OCI-LY3 (cell line): Measurements from ENCODE around the gene PPIH.

ENCODE experiments used
- H2AFZ ChIP-seq: fragments of 200-600, 300-600 bp; shearing (Covaris generic); 2 replicates; pipeline ENCODE4 v1.6.0; 2014; ENCODE audit warnings: antibody characterized with exemption, low read depth, low read length
- H3K27ac ChIP-seq: fragments of 200-600, 300-600 bp; sonication (generic); 2 replicates; pipeline ENCODE4 v1.5.1; 2014; ENCODE audit warnings: mild to moderate bottlenecking, low read length, moderate library complexity, mixed read lengths
- H3K27me3 ChIP-seq: fragments of 200-600, 300-600 bp; sonication (generic); 2 replicates; pipeline ENCODE4 v1.6.1; 2014; ENCODE audit warnings: low read depth, low read length, mixed read lengths
- H3K36me3 ChIP-seq: fragments of 200-600, 300-600 bp; sonication (generic); replicated peaks from 2 replicates; pipeline ENCODE3; 2014; ENCODE audit warnings: low read depth, low read length, mixed read lengths
- H3K4me1 ChIP-seq: fragments of 300-600, 200-600 bp; sonication (generic); 2 replicates; pipeline ENCODE4 v1.6.1; 2014; ENCODE audit warnings: low read length, mixed read lengths
- H3K4me2 ChIP-seq: fragments of 200-600, 300-600 bp; sonication (generic); 2 replicates; pipeline ENCODE4 v1.6.1; 2014; ENCODE audit warnings: low read length, mixed read lengths
- H3K4me3 ChIP-seq: fragments of 300-600, 200-600 bp; sonication (generic); 2 replicates; pipeline ENCODE4 v1.5.1; 2014; ENCODE audit warnings: antibody characterized with exemption, mild to moderate bottlenecking, low read length, moderate library complexity
- H3K79me2 ChIP-seq: fragments of 300-600, 200-600 bp; shearing (Covaris generic); 2 replicates; pipeline ENCODE4 v1.6.1; 2014; ENCODE audit warnings: mild to moderate bottlenecking, low read length, mixed read lengths
- H3K9ac ChIP-seq: fragments of 300-600, 200-600 bp; shearing (Covaris generic); 2 replicates; pipeline ENCODE4 v1.6.0; 2014; ENCODE audit warnings: mild to moderate bottlenecking, low read length, moderate library complexity
- H3K9me3 ChIP-seq: fragments of 200-600, 300-600 bp; shearing (Covaris generic); 2 replicates; pipeline ENCODE4 v1.6.1; 2014; ENCODE audit warnings: low read length, mixed read lengths; ENCODE audit not compliant: insufficient read depth
- H4K20me1 ChIP-seq: fragments of 200-600, 300-600 bp; sonication (generic); 2 replicates; pipeline ENCODE4 v1.6.1; 2016; ENCODE audit warnings: low read length, mixed read lengths; ENCODE audit not compliant: insufficient read depth
- EZH2phosphoT487 ChIP-seq: fragments of 200-600 bp; shearing (Covaris generic); IDR thresholded peaks from 2 replicates; pipeline ENCODE4 v1.6.1; 2018; ENCODE audit warnings: antibody characterized with exemption, mixed run types, low read depth
- TF ChIP-seq, protein P1 (sequence below): fragments of 200-600, 300-600 bp; sonication (generic); IDR thresholded peaks from 2 replicates; pipeline ENCODE4 v1.5.1; 2014; ENCODE audit warnings: antibody characterized with exemption, low read length, low read depth

Gene PPIH

DNA sequence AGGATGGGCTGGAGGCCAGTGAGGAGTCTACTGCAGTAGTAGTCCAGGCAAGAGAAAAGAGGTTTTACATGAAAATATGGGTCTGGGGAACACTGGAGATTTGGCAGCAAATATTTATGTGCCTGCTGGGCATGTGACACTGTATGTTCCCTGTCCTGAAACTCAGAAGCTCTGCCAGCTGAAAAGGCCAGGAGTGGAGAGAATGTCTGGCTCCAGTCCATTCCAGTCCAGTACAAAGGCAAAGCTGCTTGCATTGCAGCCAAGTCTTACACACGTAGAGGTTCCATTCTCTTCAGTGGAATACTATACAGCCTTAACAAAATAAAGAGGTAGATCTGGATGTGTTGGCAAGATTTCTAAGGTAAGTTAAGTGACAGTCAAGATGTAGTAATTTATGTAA is 16.5 kb downstream of the PPIH start:
- Histone ChIP-seq H3K79me2 (peaks cover under 1% of the 10 kb centered on the region; the same call in 1 of the 2 replicates), H3K4me3 (no peak overlapping the region), H3K4me2 (no peak overlapping the region), H3K4me1 (no peaks in the 10 kb centered on the region), H3K9ac (no peak overlapping the region), H2AFZ (no peak overlapping the region), H3K36me3 (peaks cover 14% of the 10 kb centered on the region), H3K9me3 (no peaks in the 10 kb centered on the region), H3K27ac (no peak overlapping the region), H3K27me3 (no peaks in the 10 kb centered on the region), H4K20me1 (no peaks in the 10 kb centered on the region)
- no peak for TF ChIP-seq EZH2phosphoT487
- TF ChIP-seq, protein P1, sequence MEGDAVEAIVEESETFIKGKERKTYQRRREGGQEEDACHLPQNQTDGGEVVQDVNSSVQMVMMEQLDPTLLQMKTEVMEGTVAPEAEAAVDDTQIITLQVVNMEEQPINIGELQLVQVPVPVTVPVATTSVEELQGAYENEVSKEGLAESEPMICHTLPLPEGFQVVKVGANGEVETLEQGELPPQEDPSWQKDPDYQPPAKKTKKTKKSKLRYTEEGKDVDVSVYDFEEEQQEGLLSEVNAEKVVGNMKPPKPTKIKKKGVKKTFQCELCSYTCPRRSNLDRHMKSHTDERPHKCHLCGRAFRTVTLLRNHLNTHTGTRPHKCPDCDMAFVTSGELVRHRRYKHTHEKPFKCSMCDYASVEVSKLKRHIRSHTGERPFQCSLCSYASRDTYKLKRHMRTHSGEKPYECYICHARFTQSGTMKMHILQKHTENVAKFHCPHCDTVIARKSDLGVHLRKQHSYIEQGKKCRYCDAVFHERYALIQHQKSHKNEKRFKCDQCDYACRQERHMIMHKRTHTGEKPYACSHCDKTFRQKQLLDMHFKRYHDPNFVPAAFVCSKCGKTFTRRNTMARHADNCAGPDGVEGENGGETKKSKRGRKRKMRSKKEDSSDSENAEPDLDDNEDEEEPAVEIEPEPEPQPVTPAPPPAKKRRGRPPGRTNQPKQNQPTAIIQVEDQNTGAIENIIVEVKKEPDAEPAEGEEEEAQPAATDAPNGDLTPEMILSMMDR, result no peak

GRCh38 chr1:42675467-42675866 is 17.2 kb downstream of the PPIH start:
- Histone ChIP-seq H3K4me3 (no peak overlapping the region), H3K36me3 (peaks cover 14% of the 10 kb centered on the region), H3K9me3 (no peaks in the 10 kb centered on the region), H3K27me3 (no peaks in the 10 kb centered on the region), H3K79me2 (peaks cover 8% of the 10 kb centered on the region), H2AFZ (no peak overlapping the region), H3K9ac (no peak overlapping the region), H4K20me1 (no peaks in the 10 kb centered on the region), H3K4me1 (peaks cover 3% of the 10 kb centered on the region; the same call in 1 of the 2 replicates), H3K4me2 (no peak overlapping the region), H3K27ac (no peak overlapping the region)
- TF ChIP-seq, protein P1, result no peak
- TF ChIP-seq EZH2phosphoT487, result no peak

- Histone ChIP-seq H3K4me2 (no peak overlapping the region), H3K9me3 (no peaks in the 10 kb centered on the region), H3K4me3 (no peak overlapping the region), H3K9ac (no peak overlapping the region), H3K36me3 (peaks cover 14% of the 10 kb centered on the region), H3K27ac (no peak overlapping the region), H3K79me2 (peaks cover 19% of the 10 kb centered on the region), H3K27me3 (no peaks in the 10 kb centered on the region), H2AFZ (no peak overlapping the region), H4K20me1 (no peaks in the 10 kb centered on the region), H3K4me1 (peaks cover 9% of the 10 kb centered on the region; the same call in 1 of the 2 replicates)
- TF ChIP-seq, protein P1, result no peak
- TF ChIP-seq EZH2phosphoT487, result no peak
Observed at GRCh38 chr1:42676534-42677087, 18.4 kb downstream of the PPIH start.

GRCh38 chr1:42679364-42679983 is 21.3 kb downstream of the PPIH start:
- H3K4me2 ChIP-seq, result no peak overlapping the region
- H3K4me1 ChIP-seq, result peaks cover 14% of the 10 kb centered on the region
- peaks cover 15% of the 10 kb centered on the region for H4K20me1 ChIP-seq
- peaks cover 44% of the 10 kb centered on the region for H3K79me2 ChIP-seq
- H3K27me3 ChIP-seq, result no peaks in the 10 kb centered on the region
- H3K36me3 ChIP-seq, result peaks cover 24% of the 10 kb centered on the region
- H3K9ac ChIP-seq, result no peak overlapping the region
- TF ChIP-seq EZH2phosphoT487, result no peak
- TF ChIP-seq, protein P1, result no peak
- no peak overlapping the region for H2AFZ ChIP-seq
- no peaks in the 10 kb centered on the region for H3K9me3 ChIP-seq
- no peak overlapping the region for H3K27ac ChIP-seq
- no peak overlapping the region for H3K4me3 ChIP-seq
